OCI-M1 (cell line): ENCODE data around the gene SPRYD7.
"Not testable (repeated sequence)": the region's sequence is repeated elsewhere in the genome, so short reads cannot be mapped to it uniquely, and the experiment has no call there.

Source experiments
- DNase-seq: peaks from one replicate; lab custom pipeline; 2025; lab: John Stamatoyannopoulos, UW

The SPRYD7 gene

GRCh38 chr13:49936075-49936967 lies at the start of gene SPRYD7:
Gene SPRYD7, minus strand, starts transcription at chr13:49936340. Its CDS starts 105 bp downstream, at chr13:49936235.
- peak; percentile 99 for DNase-seq

GRCh38 chr13:49985129-49985528 lies 49.0 kb upstream of the SPRYD7 start:
- DNase-seq, result no peak

GRCh38 chr13:49980266-49980665 lies 44.1 kb upstream of the SPRYD7 start:
- peak; percentile 18 for DNase-seq

GRCh38 chr13:49977992-49978391 lies 41.9 kb upstream of the SPRYD7 start:
- peak; percentile 20 for DNase-seq

GRCh38 chr13:49976314-49977258 lies 40.4 kb upstream of the SPRYD7 start:
- peak; percentile 85 for DNase-seq

- DNase-seq, result peak; percentile 43
These were observed 39.7 kb upstream of the SPRYD7 start for GRCh38 chr13:49975826-49976225.

GRCh38 chr13:49972709-49973108 lies 36.6 kb upstream of the SPRYD7 start:
- DNase-seq, result no peak

- DNase-seq, result no peak
These were observed 31.3 kb upstream of the SPRYD7 start for GRCh38 chr13:49967456-49967855.

GRCh38 chr13:49958321-49958720 lies 22.2 kb upstream of the SPRYD7 start:
- no peak for DNase-seq

GRCh38 chr13:49956131-49956530 lies 20.0 kb upstream of the SPRYD7 start:
- no peak for DNase-seq

GRCh38 chr13:49954674-49955455 lies 18.7 kb upstream of the SPRYD7 start:
- DNase-seq, result no peak

- DNase-seq, result no peak
These were observed 17.4 kb upstream of the SPRYD7 start for GRCh38 chr13:49953560-49953959.

- no peak for DNase-seq
These were observed 15.8 kb upstream of the SPRYD7 start for GRCh38 chr13:49951754-49952535.

- not testable (repeated sequence) for DNase-seq
These were observed 12.7 kb upstream of the SPRYD7 start for GRCh38 chr13:49948777-49949270.

- DNase-seq, result no peak
These were observed 3.2 kb upstream of the SPRYD7 start for GRCh38 chr13:49939321-49939720.

- no peak for DNase-seq
These were observed 2.8 kb upstream of the SPRYD7 start for GRCh38 chr13:49938921-49939320.

GRCh38 chr13:49938314-49938713 lies 2.2 kb upstream of the SPRYD7 start:
- peak; percentile 61 for DNase-seq

GRCh38 chr13:49936968-49937273 lies 781 bp upstream of the SPRYD7 start:
- no peak for DNase-seq

- peak; percentile 72 for DNase-seq
These were observed 717 bp downstream of the SPRYD7 start for GRCh38 chr13:49935171-49936074.

GRCh38 chr13:49933511-49933910 lies 2.6 kb downstream of the SPRYD7 start:
- no peak for DNase-seq
